ENCODE results near the gene AGK. TPM values are rescaled to one million over a fixed set of nuclear protein-coding genes. Genes with fewer than 3 reads are reported as not detected.

Gene AGK
- total and polyA plus RNA-seq, 4 donors: 7.2 to 13.6 (median 8.9) TPM

DNA sequence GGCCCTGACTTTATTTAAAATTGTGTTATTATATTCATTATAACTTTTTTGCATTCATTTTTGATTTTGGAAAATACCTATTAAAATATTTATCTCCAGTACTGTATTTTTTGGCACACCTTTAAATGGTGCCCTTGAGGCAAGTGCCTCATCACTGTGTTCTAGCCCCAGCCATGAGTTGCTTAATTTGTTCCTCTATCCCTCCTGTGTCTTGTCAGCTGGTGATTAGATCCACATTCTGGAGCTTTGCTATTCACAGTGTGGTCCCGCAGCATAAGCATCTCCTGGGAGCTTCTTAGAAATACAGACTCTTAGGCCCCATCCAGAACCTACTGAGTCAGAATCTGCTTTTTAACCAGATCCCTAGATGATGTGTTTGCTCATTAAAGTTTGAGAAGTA lies 19.8 kb downstream of the AGK start:
- no peak for TF ChIP-seq CTCF (IDR thresholded peaks at IDR 0.05; ENCODE audit: low read depth, low read length, missing input control)
- no peak for TF ChIP-seq EGR1 (IDR thresholded peaks at IDR 0.05; ENCODE audit: low read depth in 2 of 2)
- no peak for TF ChIP-seq SP1 (IDR thresholded peaks at IDR 0.05)
- TF ChIP-seq RAD21 (IDR thresholded peaks at IDR 0.05): no peak
- TF ChIP-seq HNF4G (IDR thresholded peaks at IDR 0.05): no peak
- TF ChIP-seq HNF4A (conservative IDR thresholded peaks at IDR 0.05): no peak
- no peak for TF ChIP-seq JUND (IDR thresholded peaks at IDR 0.05)
- no peak for TF ChIP-seq REST (IDR thresholded peaks at IDR 0.05)
- TF ChIP-seq, protein P1, sequence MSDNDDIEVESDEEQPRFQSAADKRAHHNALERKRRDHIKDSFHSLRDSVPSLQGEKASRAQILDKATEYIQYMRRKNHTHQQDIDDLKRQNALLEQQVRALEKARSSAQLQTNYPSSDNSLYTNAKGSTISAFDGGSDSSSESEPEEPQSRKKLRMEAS (IDR thresholded peaks at IDR 0.05): no peak
- TF ChIP-seq RXRA (IDR thresholded peaks at IDR 0.05): no peak
- TF ChIP-seq, protein P2, sequence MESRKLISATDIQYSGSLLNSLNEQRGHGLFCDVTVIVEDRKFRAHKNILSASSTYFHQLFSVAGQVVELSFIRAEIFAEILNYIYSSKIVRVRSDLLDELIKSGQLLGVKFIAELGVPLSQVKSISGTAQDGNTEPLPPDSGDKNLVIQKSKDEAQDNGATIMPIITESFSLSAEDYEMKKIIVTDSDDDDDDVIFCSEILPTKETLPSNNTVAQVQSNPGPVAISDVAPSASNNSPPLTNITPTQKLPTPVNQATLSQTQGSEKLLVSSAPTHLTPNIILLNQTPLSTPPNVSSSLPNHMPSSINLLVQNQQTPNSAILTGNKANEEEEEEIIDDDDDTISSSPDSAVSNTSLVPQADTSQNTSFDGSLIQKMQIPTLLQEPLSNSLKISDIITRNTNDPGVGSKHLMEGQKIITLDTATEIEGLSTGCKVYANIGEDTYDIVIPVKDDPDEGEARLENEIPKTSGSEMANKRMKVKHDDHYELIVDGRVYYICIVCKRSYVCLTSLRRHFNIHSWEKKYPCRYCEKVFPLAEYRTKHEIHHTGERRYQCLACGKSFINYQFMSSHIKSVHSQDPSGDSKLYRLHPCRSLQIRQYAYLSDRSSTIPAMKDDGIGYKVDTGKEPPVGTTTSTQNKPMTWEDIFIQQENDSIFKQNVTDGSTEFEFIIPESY (IDR thresholded peaks at IDR 0.05): no peak
- no peak for TF ChIP-seq NR2F2 (IDR thresholded peaks at IDR 0.05)
- TF ChIP-seq FOXA2 (IDR thresholded peaks at IDR 0.05): no peak
- TF ChIP-seq FOXA1 (IDR thresholded peaks at IDR 0.05): no peak
- no peak for TF ChIP-seq TAF1 (conservative IDR thresholded peaks at IDR 0.05)
- TF ChIP-seq GABPA (IDR thresholded peaks at IDR 0.05 in 1 of 2, conservative IDR thresholded peaks at IDR 0.05 in 1 of 2): no peak
- TF ChIP-seq, protein P3, sequence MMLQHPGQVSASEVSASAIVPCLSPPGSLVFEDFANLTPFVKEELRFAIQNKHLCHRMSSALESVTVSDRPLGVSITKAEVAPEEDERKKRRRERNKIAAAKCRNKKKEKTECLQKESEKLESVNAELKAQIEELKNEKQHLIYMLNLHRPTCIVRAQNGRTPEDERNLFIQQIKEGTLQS (IDR thresholded peaks at IDR 0.05): no peak
- no peak for DNase-seq (ENCODE audit: low spot score)
- H3K36me3 ChIP-seq (ENCODE audit: control insufficient read depth in 4 of 4, insufficient read depth in 3 of 4, low read depth in 1 of 4, low read length in 3 of 4): peaks cover 0 to 17% (median 4%) of the 10 kb centered on the region in 4 donors
- no peak overlapping the region for H3K9ac ChIP-seq (ENCODE audit: low read depth in 1 of 2, low read length in 2 of 2)
- no peak overlapping the region for H3K4me3 ChIP-seq (ENCODE audit: low read depth in 1 of 3, low read length in 3 of 3)
- peaks cover 0 to 5% (median 2%) of the 10 kb centered on the region in 4 donors for H3K9me3 ChIP-seq (ENCODE audit: control insufficient read depth in 4 of 4, low read length in 3 of 4)
- WGBS: 100% methylated on average over 1 of the region's 1 CpG
- no peaks in the 10 kb centered on the region for H3K27me3 ChIP-seq (ENCODE audit: control insufficient read depth in 4 of 4, insufficient read depth in 4 of 4, low read length in 3 of 4)
- no peak overlapping the region for H3K27ac ChIP-seq (ENCODE audit: low read depth in 1 of 2, low read length in 2 of 2)
- no peaks in the 10 kb centered on the region for H3K4me1 ChIP-seq (ENCODE audit: control insufficient read depth in 4 of 4, insufficient read depth in 4 of 4, low read length in 3 of 4)

DNA sequence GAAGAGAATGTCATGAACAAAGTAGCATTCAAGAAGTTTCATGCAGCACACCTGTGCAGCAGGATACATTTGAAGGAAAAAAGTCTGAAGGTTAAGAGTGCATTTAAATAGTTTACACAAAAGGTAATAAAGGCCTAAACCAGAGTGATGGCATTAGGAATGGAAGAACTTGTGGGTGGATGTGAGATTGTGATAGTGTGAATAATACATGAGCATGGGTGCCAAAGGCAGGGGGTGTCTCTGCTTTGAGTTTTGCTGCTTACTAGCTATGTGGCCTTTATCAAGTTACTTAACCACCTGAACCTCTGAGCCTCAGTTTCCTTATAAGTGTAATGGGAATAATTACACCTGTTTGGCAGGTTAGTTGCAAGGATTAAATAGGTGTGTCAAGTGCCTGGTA lies 21.0 kb downstream of the AGK start:
- no peak overlapping the region for H3K9ac ChIP-seq (ENCODE audit: low read depth in 1 of 2, low read length in 2 of 2)
- no peak for DNase-seq (ENCODE audit: low spot score)
- H3K27ac ChIP-seq (ENCODE audit: low read depth in 1 of 2, low read length in 2 of 2): no peak overlapping the region
- H3K4me3 ChIP-seq (ENCODE audit: low read depth in 1 of 3, low read length in 3 of 3): no peak overlapping the region
- peaks cover 0 to 9% (median 3%) of the 10 kb centered on the region in 4 donors for H3K9me3 ChIP-seq (ENCODE audit: control insufficient read depth in 4 of 4, low read length in 3 of 4)
- H3K36me3 ChIP-seq (ENCODE audit: control insufficient read depth in 4 of 4, insufficient read depth in 3 of 4, low read depth in 1 of 4, low read length in 3 of 4): peaks cover 0 to 9% (median 5%) of the 10 kb centered on the region in 4 donors
- no peak for TF ChIP-seq JUND (IDR thresholded peaks at IDR 0.05)
- TF ChIP-seq, protein P1 (IDR thresholded peaks at IDR 0.05): no peak
- TF ChIP-seq FOXA2 (IDR thresholded peaks at IDR 0.05): no peak
- no peak for TF ChIP-seq REST (IDR thresholded peaks at IDR 0.05)
- no peak for TF ChIP-seq TAF1 (conservative IDR thresholded peaks at IDR 0.05)
- no peak for TF ChIP-seq RXRA (IDR thresholded peaks at IDR 0.05)
- TF ChIP-seq SP1 (IDR thresholded peaks at IDR 0.05): no peak
- no peaks in the 10 kb centered on the region for H3K4me1 ChIP-seq (ENCODE audit: control insufficient read depth in 4 of 4, insufficient read depth in 4 of 4, low read length in 3 of 4)
- H3K27me3 ChIP-seq (ENCODE audit: control insufficient read depth in 4 of 4, insufficient read depth in 4 of 4, low read length in 3 of 4): no peaks in the 10 kb centered on the region
